Thoracic aorta (tissue), 2 donors: ENCODE measurements around the gene EGR1. TPM values are rescaled to one million over a fixed set of nuclear protein-coding genes. Genes with fewer than 3 reads are reported as not detected.

Experiments used
- ATAC-seq: fragments of 150-250 bp; one replicate; pipeline ENCODE4 v1.8.0; 2017; ENCODE audit warnings: low read depth; ENCODE audit not compliant: insufficient number of reproducible peaks, low FRiP score
- DNase-seq: peaks from one replicate; pipeline ENCODE4 v3.0.0-alpha.2; 2020; ENCODE audit warnings: low spot score
- H3K27ac ChIP-seq, 2 donors: fragments of 200-600 bp; sonication (generic); 1 replicate in 1 of 2; 2 replicates in 1 of 2; pipeline ENCODE4 v1.5.1; 2016; ENCODE audit warnings: mild to moderate bottlenecking in 2 of 2, moderate library complexity in 2 of 2
- H3K27me3 ChIP-seq: fragments of 200-600 bp; sonication (generic); replicated peaks from 2 replicates; pipeline ENCODE4 v1.6.0; 2016; ENCODE audit warnings: mild to moderate bottlenecking; ENCODE audit not compliant: insufficient read depth
- H3K36me3 ChIP-seq: fragments of 200-600 bp; sonication (generic); one replicate; pipeline ENCODE4 v1.5.1; 2016
- H3K4me1 ChIP-seq, 2 donors: fragments of 200-600 bp; sonication (generic); 1 replicate in 1 of 2; 2 replicates in 1 of 2; pipeline versions ENCODE4 v1.5.1 to v1.6.0; 2016; ENCODE audit warnings: low read depth in 2 of 2, mild to moderate bottlenecking in 1 of 2; ENCODE audit not compliant: control insufficient read depth in 1 of 2
- H3K4me3 ChIP-seq: fragments of 200-600 bp; sonication (generic); 2 replicates; pipeline ENCODE4 v1.5.1; 2016; ENCODE audit warnings: mild to moderate bottlenecking
- H3K9me3 ChIP-seq: fragments of 200-600 bp; sonication (generic); 2 replicates; pipeline ENCODE4 v1.5.1; 2016
- CTCF ChIP-seq: fragments of 200-600 bp; sonication (generic); IDR thresholded peaks from one replicate; pipeline ENCODE4 v1.5.1; 2019; ENCODE audit warnings: antibody characterized with exemption
- total RNA-seq, 2 donors: library from RNA; depleted of rRNA; stranded (reverse); fragments of >200 nt; gene quantifications; one replicate each; pipeline versions ENCODE4 v1.1.0 to v1.2.3, GENCODE V29; 2016

The EGR1 gene
- total RNA-seq, 2 donors from 2014 or later: 98.3 to 340 TPM

DNA sequence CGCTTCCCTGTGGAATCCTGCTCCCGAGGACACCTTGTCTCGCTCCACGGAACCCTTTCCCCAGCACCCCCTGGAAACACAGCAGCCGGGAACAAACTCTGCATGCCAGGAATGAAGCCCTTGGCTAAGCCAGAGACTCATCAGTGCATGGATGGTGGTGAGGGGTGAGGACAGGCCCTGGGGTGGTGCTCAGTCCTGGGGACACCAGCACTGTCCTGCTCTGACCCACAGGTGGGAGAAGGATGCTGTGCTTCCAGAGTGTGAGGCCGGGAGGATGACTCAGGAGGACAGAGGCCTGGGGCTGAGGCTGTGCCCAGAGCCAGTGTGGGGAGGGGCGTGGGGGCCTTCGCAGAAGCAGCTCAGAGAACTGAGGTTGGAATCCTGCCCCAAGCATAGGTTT lies 11.2 kb upstream of the EGR1 start:
- no peaks in the 10 kb centered on the region for H3K36me3 ChIP-seq
- ATAC-seq (no peak), DNase-seq (no peak)
- peaks cover 6 to 25% of the 10 kb centered on the region in 2 donors for H3K4me1 ChIP-seq
- H3K4me3 ChIP-seq: no peak overlapping the region
- TF ChIP-seq CTCF: no peak
- H3K27me3 ChIP-seq: no peaks in the 10 kb centered on the region
- H3K27ac ChIP-seq: no peak overlapping the region
- H3K9me3 ChIP-seq: no peaks in the 10 kb centered on the region

DNA sequence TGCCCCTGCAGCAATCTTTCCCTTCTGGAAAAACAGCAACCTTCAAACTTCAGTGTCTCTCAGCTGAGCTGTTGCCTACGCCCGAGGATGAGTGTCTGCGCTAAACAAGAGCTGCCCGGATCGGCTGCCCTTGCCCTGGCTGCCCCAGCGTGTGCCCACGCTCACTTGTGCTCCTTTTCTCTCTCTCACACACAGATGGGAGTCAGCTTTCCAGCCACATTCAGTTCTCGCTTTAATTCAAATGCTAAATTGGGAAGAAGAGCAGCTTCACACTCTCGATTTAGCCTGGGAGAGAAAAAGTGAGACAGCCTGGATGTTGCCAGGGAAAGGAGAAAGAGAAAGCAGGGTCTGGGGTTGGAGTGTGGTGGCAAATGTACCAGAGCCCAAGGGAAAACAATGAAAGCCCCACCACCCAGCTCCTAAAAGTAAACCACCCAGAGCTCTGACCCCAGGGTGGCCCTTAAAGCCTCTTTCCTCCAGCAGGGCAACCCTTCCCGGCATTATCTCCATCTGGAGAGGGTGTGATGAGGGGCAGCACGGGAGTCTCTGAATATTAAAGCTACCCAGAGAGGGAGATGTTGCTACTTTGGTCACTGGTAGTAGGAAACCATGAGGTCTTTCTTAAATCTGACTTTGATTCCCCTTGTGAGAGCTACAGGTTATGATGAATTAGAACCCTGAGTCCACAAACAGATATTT lies 9.9 kb upstream of the EGR1 start:
- H3K27ac ChIP-seq: no peak overlapping the region
- no peak for DNase-seq
- no peaks in the 10 kb centered on the region for H3K9me3 ChIP-seq
- no peak for ATAC-seq
- TF ChIP-seq CTCF: no peak
- no peaks in the 10 kb centered on the region for H3K27me3 ChIP-seq
- H3K4me1 ChIP-seq: peaks cover 6 to 18% of the 10 kb centered on the region in 2 donors
- no peaks in the 10 kb centered on the region for H3K36me3 ChIP-seq
- no peak overlapping the region for H3K4me3 ChIP-seq

- TF ChIP-seq CTCF: no peak
- Histone ChIP-seq H3K27ac (no peak overlapping the region), H3K4me3 (no peak overlapping the region), H3K9me3 (no peaks in the 10 kb centered on the region), H3K36me3 (no peaks in the 10 kb centered on the region), H3K27me3 (no peaks in the 10 kb centered on the region), H3K4me1 (peaks cover 6 to 31% of the 10 kb centered on the region in 2 donors)
- ATAC-seq (no peak), DNase-seq (no peak)
Observed at GRCh38 chr5:138457531-138458275, 7.6 kb upstream of the EGR1 start.

DNA sequence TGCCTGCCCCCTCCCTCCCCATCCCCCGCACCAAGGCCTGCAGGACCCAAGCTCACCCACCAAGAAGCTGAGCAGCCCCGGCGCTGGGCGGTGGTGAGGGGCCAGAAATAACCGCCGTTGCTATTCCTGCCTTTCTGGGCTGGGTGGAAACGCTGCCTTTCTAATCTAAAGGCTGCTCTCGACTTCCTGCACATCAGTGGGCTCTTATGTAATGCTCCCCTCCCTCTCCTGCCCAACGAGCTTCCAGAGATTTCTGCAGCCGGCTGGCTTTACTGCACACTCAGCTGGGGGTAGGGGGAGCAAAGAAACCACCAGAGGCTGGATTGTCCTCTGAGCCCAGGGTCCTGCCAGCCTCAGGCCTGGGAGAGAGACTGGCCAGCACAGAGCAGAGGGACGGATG lies 6.9 kb upstream of the EGR1 start:
- peaks cover 9 to 35% of the 10 kb centered on the region in 2 donors for H3K4me1 ChIP-seq
- DNase-seq (no peak), ATAC-seq (no peak)
- TF ChIP-seq CTCF: no peak
- no peak overlapping the region for H3K27ac ChIP-seq
- H3K36me3 ChIP-seq: no peaks in the 10 kb centered on the region
- no peaks in the 10 kb centered on the region for H3K27me3 ChIP-seq
- H3K4me3 ChIP-seq: no peak overlapping the region
- no peaks in the 10 kb centered on the region for H3K9me3 ChIP-seq

- Histone ChIP-seq H3K27me3 (no peaks in the 10 kb centered on the region), H3K4me1 (peaks cover 10 to 37% of the 10 kb centered on the region in 2 donors), H3K9me3 (no peaks in the 10 kb centered on the region), H3K36me3 (no peaks in the 10 kb centered on the region), H3K27ac (no peak overlapping the region), H3K4me3 (no peak overlapping the region)
- no peak for ATAC-seq
- no peak for DNase-seq
- no peak for TF ChIP-seq CTCF
Observed at GRCh38 chr5:138458856-138459255, 6.4 kb upstream of the EGR1 start.
